ENCODE data around the gene LIPA.

LIPA gene

GRCh38 chr10:89245802-89246201 lies 5.8 kb downstream of the LIPA start:
- Histone ChIP-seq H4K20me1 (ENCODE audit: insufficient read depth, low read length, poor library complexity, severe bottlenecking) (no peaks in the 10 kb centered on the region), H3K9me2 (replicated peaks; ENCODE audit: low read depth, low read length) (no peaks in the 10 kb centered on the region), H3K4me3 (ENCODE audit: low read length, poor library complexity, severe bottlenecking) (no peak overlapping the region), H3K9ac (ENCODE audit: low read depth, low read length, poor library complexity, severe bottlenecking) (no peak overlapping the region), H3K4me2 (ENCODE audit: low read depth, low read length, poor library complexity, severe bottlenecking) (no peak overlapping the region), H3K27me3 (ENCODE audit: insufficient read depth, low read length, poor library complexity, severe bottlenecking) (no peaks in the 10 kb centered on the region), H3K9me3 (ENCODE audit: insufficient read depth, low read depth, low read length) (no peaks in the 10 kb centered on the region), H2AFZ (ENCODE audit: low read length) (no peak overlapping the region), H3K4me1 (ENCODE audit: insufficient read depth, low read length, poor library complexity, severe bottlenecking) (peaks cover 38% of the 10 kb centered on the region), H3F3A (ENCODE audit: low read depth) (no peaks in the 10 kb centered on the region), H3K36me3 (ENCODE audit: insufficient read depth, low read length) (no peaks in the 10 kb centered on the region), H3K79me2 (ENCODE audit: insufficient read depth, low read length) (peaks cover 6% of the 10 kb centered on the region; the same call in 1 of the 2 replicates)
- no peak for TF ChIP-seq EZH2phosphoT487 (IDR thresholded peaks at IDR 0.05; ENCODE audit: borderline replicate concordance)
- TF ChIP-seq, protein P1, sequence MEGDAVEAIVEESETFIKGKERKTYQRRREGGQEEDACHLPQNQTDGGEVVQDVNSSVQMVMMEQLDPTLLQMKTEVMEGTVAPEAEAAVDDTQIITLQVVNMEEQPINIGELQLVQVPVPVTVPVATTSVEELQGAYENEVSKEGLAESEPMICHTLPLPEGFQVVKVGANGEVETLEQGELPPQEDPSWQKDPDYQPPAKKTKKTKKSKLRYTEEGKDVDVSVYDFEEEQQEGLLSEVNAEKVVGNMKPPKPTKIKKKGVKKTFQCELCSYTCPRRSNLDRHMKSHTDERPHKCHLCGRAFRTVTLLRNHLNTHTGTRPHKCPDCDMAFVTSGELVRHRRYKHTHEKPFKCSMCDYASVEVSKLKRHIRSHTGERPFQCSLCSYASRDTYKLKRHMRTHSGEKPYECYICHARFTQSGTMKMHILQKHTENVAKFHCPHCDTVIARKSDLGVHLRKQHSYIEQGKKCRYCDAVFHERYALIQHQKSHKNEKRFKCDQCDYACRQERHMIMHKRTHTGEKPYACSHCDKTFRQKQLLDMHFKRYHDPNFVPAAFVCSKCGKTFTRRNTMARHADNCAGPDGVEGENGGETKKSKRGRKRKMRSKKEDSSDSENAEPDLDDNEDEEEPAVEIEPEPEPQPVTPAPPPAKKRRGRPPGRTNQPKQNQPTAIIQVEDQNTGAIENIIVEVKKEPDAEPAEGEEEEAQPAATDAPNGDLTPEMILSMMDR (conservative IDR thresholded peaks at IDR 0.05; ENCODE audit: low read length), result no peak; the same call in 1 of the 2 replicates

DNA sequence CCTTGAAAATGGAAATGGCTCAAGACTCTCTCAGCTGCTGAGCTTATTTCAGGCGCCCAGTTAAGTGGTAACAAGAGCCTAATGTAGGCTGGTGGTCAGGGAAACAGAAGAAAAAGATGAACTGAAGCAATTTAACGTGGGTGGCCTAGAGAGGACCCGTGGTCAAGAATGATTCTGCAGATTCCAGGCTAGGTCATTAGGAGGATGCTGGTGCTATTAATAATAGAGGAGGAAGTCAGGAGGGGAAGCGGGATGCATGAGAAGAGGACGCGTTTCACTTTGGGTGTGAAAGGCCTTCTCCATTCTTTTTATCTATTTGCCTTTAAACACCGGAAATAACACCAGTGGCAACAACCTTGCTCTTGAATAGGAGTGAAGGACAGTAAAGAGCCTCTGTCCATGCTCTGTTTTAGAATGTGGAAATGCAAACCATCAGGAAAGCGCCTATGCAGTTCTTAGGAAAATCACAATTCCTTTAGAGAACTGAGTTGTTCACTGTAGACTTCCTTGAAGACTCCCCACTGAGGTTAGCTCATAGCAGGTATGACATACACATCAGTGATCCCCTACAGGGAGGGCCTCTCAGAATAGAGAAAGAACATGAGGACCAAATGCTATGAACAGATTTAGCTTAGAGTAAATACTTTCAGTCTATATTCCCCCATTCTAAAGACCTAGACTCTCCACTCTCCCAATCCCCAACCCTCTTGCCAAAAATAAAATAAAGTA lies 8.6 kb downstream of the LIPA start:
- Histone ChIP-seq H3K4me3 (ENCODE audit: low read length, poor library complexity, severe bottlenecking) (no peak overlapping the region), H3F3A (ENCODE audit: low read depth) (no peaks in the 10 kb centered on the region), H3K4me2 (ENCODE audit: low read depth, low read length, poor library complexity, severe bottlenecking) (no peak overlapping the region), H4K20me1 (ENCODE audit: insufficient read depth, low read length, poor library complexity, severe bottlenecking) (no peaks in the 10 kb centered on the region), H3K9me3 (ENCODE audit: insufficient read depth, low read depth, low read length) (no peaks in the 10 kb centered on the region), H3K9me2 (replicated peaks; ENCODE audit: low read depth, low read length) (no peaks in the 10 kb centered on the region), H3K4me1 (ENCODE audit: insufficient read depth, low read length, poor library complexity, severe bottlenecking) (peaks cover 28% of the 10 kb centered on the region), H3K36me3 (ENCODE audit: insufficient read depth, low read length) (no peaks in the 10 kb centered on the region), H3K27me3 (ENCODE audit: insufficient read depth, low read length, poor library complexity, severe bottlenecking) (no peaks in the 10 kb centered on the region), H3K79me2 (ENCODE audit: insufficient read depth, low read length) (no peaks in the 10 kb centered on the region), H2AFZ (ENCODE audit: low read length) (no peak overlapping the region), H3K9ac (ENCODE audit: low read depth, low read length, poor library complexity, severe bottlenecking) (no peak overlapping the region)
- TF ChIP-seq EZH2phosphoT487 (IDR thresholded peaks at IDR 0.05; ENCODE audit: borderline replicate concordance), result no peak
- TF ChIP-seq, protein P1 (conservative IDR thresholded peaks at IDR 0.05; ENCODE audit: low read length), result no peak

DNA sequence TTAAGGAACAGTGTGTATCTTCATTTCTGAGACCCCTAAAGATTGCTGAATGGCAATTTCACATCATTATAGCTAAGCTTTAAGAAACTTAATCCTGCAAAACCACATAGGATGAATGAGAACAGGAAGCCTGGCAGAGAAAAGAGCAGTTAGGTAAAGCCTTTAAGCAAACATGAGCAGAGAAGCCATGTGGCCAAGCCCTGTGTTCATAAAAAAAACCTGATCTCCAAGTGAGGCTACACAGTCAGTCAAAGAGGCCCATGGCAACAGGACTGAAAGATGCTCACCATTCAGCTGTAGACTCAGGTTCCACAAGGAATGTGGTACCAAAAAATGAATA lies 9.3 kb downstream of the LIPA start:
- Histone ChIP-seq H3K79me2 (ENCODE audit: insufficient read depth, low read length) (no peaks in the 10 kb centered on the region), H3K4me1 (ENCODE audit: insufficient read depth, low read length, poor library complexity, severe bottlenecking) (peaks cover 28% of the 10 kb centered on the region), H3K27me3 (ENCODE audit: insufficient read depth, low read length, poor library complexity, severe bottlenecking) (no peaks in the 10 kb centered on the region), H3K9me2 (replicated peaks; ENCODE audit: low read depth, low read length) (no peaks in the 10 kb centered on the region), H2AFZ (ENCODE audit: low read length) (no peak overlapping the region), H4K20me1 (ENCODE audit: insufficient read depth, low read length, poor library complexity, severe bottlenecking) (no peaks in the 10 kb centered on the region), H3K9ac (ENCODE audit: low read depth, low read length, poor library complexity, severe bottlenecking) (peak overlapping the region; percentile 64), H3K36me3 (ENCODE audit: insufficient read depth, low read length) (no peaks in the 10 kb centered on the region), H3K4me3 (ENCODE audit: low read length, poor library complexity, severe bottlenecking) (no peak overlapping the region), H3K9me3 (ENCODE audit: insufficient read depth, low read depth, low read length) (no peaks in the 10 kb centered on the region), H3K4me2 (ENCODE audit: low read depth, low read length, poor library complexity, severe bottlenecking) (peak overlapping the region; percentile 17), H3F3A (ENCODE audit: low read depth) (no peaks in the 10 kb centered on the region)
- TF ChIP-seq, protein P1 (conservative IDR thresholded peaks at IDR 0.05; ENCODE audit: low read length), result no peak

Measured in Loucy (cell line).